NCI-H526 (cell line): ENCODE data around the gene C15orf39.
"Not testable (repeated sequence)": the region's sequence is repeated elsewhere in the genome, so short reads cannot be mapped to it uniquely, and the experiment has no call there.

Source experiments
- DNase-seq, 2 experiments: peaks; one replicate each; lab custom pipeline; 2025; lab: John Stamatoyannopoulos, UW

Gene C15orf39

GRCh38 chr15:75201616-75202250 lies at the start of gene C15orf39:
Gene C15orf39 (plus strand): TSS chr15:75201882. CDS start chr15:75206049, 4,167 bp downstream.
- peak in 1 of 2 experiments; percentile 89 for DNase-seq

GRCh38 chr15:75152382-75153079 lies 49.2 kb upstream of the C15orf39 start:
- DNase-seq, result no peak

GRCh38 chr15:75153087-75153486 lies 48.6 kb upstream of the C15orf39 start:
- no peak for DNase-seq

- no peak for DNase-seq
Measured at GRCh38 chr15:75153565-75154276, 48.0 kb upstream of the C15orf39 start.

GRCh38 chr15:75154461-75155062 lies 47.1 kb upstream of the C15orf39 start:
- DNase-seq, result no peak

DNA sequence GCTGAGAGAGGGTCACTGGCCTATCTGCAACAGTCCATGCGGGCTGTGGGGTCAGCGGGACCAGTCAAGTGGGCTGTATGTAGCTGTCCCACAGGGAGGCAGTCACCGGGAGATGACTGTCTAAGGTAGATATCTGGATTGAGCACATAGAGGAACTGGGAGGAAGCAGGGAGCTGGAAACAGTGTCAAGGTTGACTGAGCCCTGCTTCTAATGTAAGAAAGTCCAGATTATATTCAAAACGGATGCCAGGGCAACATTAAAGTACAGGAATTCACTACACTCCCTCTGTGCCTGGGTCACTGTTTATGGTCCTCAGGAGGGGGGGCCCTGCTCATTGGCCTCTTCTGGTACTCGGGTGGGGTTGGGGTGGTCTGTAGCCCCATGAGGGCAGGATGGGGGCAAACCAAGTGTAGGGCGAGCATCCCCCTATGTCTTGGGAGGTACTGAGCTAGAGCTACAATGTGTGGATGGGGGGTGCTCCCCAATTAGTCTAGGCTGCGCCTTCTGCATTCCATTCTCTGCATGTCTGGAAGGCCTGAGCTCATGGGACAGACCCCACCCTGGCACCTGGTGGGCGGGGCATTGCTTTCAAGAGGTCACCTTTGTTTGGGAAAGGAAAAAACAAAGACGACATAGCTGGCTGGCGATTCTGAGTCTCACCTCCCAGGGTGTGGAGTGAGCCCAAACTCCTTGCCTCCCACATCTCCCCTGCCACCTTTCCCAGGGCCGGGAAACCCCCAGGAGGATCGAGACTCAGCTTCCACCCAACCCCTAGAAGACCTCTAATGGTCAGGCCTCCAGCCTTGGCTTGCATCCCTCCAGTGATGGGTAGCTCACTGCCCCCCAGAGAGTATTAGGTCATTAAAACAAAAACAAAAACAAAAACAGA lies 45.1 kb upstream of the C15orf39 start:
- DNase-seq, result peak in 1 of 2 experiments; percentile 53

- no peak for DNase-seq
Measured at GRCh38 chr15:75158402-75158801, 43.3 kb upstream of the C15orf39 start.

DNA sequence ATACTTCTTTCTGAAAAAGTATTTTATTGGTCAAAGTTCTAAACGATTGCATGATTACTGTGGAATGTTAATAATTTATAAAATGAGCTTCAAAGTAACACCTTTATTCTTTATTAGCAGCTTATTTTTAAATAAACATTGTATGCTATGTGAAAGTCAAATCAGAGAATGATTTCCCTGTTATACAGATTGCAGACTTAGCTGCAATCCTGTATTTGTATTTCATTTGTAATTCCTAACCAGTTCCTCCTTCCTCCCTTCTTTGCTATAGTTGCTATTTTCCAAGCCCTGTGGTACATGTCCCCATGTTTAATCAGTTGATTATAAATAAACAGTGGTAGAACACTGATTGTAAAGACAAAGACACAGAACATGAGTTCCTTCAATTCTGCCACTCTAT lies 42.4 kb upstream of the C15orf39 start:
- DNase-seq, result no peak

DNA sequence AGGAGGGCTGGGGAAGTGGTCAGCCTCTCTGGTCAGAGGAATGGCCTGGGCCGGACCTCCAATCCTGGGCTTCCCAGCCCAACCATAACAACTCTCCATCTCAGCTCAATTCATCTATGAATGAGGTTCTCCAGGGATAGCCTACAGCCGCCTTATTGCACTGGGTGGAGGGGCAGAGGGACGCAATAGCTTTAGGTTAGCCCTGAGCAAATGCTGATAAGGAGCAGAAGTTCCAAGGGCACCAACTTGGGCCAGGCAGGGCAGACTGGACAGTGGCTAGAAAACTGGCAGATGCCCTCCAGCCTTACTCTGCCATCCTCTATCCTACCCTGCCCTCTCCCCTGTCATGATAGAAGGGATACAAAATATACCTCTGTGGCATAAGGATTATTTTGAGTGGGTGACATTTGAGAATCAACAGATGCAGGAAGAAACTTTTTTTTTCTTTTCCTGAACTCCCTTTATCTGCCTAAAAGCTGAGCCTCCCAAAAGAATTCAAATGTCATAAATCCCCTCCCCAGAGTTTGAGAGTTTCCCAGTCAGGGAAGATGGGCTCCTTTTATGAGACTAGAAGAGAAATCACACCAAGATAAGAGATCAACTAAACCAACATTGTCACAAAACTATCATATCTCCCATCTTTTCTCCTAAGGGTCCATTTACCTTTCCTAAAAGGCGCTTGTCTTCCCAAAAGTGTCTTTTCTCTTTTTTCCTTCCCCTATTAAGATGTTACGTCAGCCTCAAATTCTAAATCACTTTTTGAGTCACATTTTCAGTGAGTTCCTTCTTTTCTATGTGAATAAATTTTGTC lies 40.4 kb upstream of the C15orf39 start:
- no peak for DNase-seq

DNA sequence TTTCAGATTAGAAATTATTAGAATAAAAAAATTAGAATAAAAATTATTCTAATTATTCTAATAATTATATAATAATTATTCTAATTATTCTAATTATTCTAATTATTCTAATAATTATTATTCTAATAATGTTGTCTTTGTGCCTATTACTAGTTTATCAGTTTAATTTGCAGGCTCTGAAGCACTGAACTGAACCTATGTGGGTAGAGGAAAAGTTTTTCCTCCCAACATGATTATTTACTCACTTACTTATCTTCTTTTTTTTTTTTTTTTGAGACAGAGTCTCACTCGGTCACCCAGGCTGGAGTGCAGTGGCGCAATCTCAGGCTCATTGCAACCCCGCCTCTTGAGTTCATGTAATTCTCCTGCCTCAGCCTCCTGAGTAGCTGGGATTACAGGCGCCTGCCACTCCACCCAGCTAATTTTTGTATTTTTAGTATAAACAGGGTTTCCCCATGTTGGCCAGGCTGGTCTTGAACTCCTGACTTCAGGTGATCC lies 39.7 kb upstream of the C15orf39 start:
- DNase-seq, result no peak

GRCh38 chr15:75163150-75163564 lies 38.5 kb upstream of the C15orf39 start:
- peak in 1 of 2 experiments; percentile 26 for DNase-seq

- peak; percentile 42 to 45 for DNase-seq
Measured at GRCh38 chr15:75164625-75165350, 36.9 kb upstream of the C15orf39 start.

GRCh38 chr15:75166489-75167063 lies 35.1 kb upstream of the C15orf39 start:
- DNase-seq, result not testable (repeated sequence)

- no peak for DNase-seq
Measured at GRCh38 chr15:75167588-75168350, 33.9 kb upstream of the C15orf39 start.

DNA sequence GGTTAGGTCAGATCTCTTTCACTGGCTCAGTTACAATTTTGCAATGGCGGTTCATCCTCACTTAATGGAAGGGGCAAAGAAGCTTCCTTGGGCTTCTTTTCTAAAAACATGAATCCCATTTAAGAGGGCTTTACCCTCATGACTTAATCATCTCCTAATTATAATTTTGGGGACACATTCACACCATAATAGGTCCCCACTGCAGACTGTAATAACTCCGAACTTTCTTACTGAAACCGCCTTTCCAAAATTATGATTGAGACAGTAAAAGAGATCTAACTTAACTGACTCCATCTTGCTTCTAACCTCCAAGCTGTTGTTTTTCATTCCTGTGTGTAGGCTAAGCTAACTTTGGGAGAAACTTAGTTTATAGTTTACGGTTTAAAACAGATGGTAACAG lies 33.3 kb upstream of the C15orf39 start:
- DNase-seq, result no peak

DNA sequence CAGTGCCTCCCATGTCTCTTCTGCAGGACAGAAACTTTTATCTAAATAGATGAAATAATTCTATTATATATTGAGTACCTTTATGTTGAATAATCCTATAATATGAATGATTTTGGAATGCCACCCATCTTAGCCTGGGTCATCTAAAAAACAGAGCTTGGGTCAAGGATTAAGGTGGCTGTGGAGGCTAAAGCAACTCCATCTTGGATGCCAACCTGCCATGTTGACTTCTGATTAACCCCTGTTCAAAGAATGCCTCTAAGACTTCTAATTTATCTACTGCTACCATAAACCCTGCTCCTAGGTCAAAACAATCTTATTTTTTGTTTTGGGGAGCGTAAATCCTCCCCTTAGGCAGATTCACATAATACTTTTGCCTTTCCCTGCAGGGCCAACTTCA lies 31.5 kb upstream of the C15orf39 start:
- DNase-seq, result no peak

GRCh38 chr15:75170711-75171341 lies 30.9 kb upstream of the C15orf39 start:
- DNase-seq, result no peak

GRCh38 chr15:75171408-75171807 lies 30.3 kb upstream of the C15orf39 start:
- no peak for DNase-seq
